ENCODE data around the gene PAM16. TPM values are rescaled to one million over a fixed set of nuclear protein-coding genes. Genes with fewer than 3 reads are reported as not detected.

PAM16 gene
- total and polyA plus RNA-seq, 9 of the 15 experiments (the other 6 are each of a cell fraction or from before 2014, with no cell fraction given), result 38.7 to 273 (median 79.3) TPM

GRCh38 chr16:4307215-4308037 is 43.7 kb downstream of the PAM16 start (continued):
- TF ChIP-seq, protein P1, sequence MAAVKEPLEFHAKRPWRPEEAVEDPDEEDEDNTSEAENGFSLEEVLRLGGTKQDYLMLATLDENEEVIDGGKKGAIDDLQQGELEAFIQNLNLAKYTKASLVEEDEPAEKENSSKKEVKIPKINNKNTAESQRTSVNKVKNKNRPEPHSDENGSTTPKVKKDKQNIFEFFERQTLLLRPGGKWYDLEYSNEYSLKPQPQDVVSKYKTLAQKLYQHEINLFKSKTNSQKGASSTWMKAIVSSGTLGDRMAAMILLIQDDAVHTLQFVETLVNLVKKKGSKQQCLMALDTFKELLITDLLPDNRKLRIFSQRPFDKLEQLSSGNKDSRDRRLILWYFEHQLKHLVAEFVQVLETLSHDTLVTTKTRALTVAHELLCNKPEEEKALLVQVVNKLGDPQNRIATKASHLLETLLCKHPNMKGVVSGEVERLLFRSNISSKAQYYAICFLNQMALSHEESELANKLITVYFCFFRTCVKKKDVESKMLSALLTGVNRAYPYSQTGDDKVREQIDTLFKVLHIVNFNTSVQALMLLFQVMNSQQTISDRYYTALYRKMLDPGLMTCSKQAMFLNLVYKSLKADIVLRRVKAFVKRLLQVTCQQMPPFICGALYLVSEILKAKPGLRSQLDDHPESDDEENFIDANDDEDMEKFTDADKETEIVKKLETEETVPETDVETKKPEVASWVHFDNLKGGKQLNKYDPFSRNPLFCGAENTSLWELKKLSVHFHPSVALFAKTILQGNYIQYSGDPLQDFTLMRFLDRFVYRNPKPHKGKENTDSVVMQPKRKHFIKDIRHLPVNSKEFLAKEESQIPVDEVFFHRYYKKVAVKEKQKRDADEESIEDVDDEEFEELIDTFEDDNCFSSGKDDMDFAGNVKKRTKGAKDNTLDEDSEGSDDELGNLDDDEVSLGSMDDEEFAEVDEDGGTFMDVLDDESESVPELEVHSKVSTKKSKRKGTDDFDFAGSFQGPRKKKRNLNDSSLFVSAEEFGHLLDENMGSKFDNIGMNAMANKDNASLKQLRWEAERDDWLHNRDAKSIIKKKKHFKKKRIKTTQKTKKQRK (IDR thresholded peaks at IDR 0.05; ENCODE audit: borderline replicate concordance, low read depth, low read length), result no peak
- TF ChIP-seq ETV6 (IDR thresholded peaks at IDR 0.05; ENCODE audit: borderline replicate concordance in 1 of 2, low read depth in 2 of 2, low read length in 1 of 2), result 0 out of 4 replicates have a peak, but pooled peaks of 1 of the 2 experiments have one; percentile 18
- no peak for TF ChIP-seq ETV6 (CRISPR knock-in tag; IDR thresholded peaks at IDR 0.05; ENCODE audit: borderline replicate concordance)
- TF ChIP-seq, protein P2, sequence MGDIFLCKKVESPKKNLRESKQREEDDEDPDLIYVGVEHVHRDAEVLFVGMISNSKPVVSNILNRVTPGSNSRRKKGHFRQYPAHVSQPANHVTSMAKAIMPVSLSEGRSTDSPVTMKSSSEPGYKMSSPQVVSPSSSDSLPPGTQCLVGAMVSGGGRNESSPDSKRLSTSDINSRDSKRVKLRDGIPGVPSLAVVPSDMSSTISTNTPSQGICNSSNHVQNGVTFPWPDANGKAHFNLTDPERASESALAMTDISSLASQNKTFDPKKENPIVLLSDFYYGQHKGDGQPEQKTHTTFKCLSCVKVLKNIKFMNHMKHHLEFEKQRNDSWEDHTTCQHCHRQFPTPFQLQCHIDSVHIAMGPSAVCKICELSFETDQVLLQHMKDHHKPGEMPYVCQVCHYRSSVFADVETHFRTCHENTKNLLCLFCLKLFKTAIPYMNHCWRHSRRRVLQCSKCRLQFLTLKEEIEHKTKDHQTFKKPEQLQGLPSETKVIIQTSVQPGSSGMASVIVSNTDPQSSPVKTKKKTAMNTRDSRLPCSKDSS (IDR thresholded peaks at IDR 0.05; ENCODE audit: low read depth, partially characterized antibody), result no peak
- TF ChIP-seq, protein P3, sequence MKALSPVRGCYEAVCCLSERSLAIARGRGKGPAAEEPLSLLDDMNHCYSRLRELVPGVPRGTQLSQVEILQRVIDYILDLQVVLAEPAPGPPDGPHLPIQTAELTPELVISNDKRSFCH (CRISPR knock-in tag; IDR thresholded peaks at IDR 0.05), result no peak
- TF ChIP-seq, protein P3 (tag; IDR thresholded peaks at IDR 0.05), result peak; percentile 49; the same call in 1 of the 2 replicates
- TF ChIP-seq CREM (IDR thresholded peaks at IDR 0.05; ENCODE audit: low read depth), result peak; percentile 88
- no peak for TF ChIP-seq POLR3A (IDR thresholded peaks at IDR 0.05; ENCODE audit: borderline replicate concordance, extremely low read depth, insufficient read depth, insufficient read length)
- TF ChIP-seq SOX6 (IDR thresholded peaks at IDR 0.05), result peak; percentile 25; the same call in 1 of the 2 replicates
- TF ChIP-seq NR1H2 (CRISPR knock-in tag; IDR thresholded peaks at IDR 0.05), result 0 out of 2 replicates have a peak, but pooled peaks have one; percentile 24
- peak; percentile 77 for TF ChIP-seq MTA3 (IDR thresholded peaks at IDR 0.05; ENCODE audit: borderline replicate concordance)
- peak; percentile 68 for TF ChIP-seq HCFC1 (IDR thresholded peaks at IDR 0.05; ENCODE audit: low read depth, low read length)
- TF ChIP-seq ZNF143 (CRISPR knock-in tag; IDR thresholded peaks at IDR 0.05), result no peak
- TF ChIP-seq CHD2 (IDR thresholded peaks at IDR 0.05; ENCODE audit: low read depth, low read length), result peak; percentile 9; the same call in 1 of the 2 replicates
- TF ChIP-seq, protein P4, sequence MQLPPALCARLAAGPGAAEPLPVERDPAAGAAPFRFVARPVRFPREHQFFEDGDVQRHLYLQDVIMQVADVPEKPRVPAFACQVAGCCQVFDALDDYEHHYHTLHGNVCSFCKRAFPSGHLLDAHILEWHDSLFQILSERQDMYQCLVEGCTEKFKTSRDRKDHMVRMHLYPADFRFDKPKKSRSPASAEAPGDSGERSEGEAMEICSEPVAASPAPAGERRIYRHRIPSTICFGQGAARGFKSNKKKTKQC (CRISPR knock-in tag; IDR thresholded peaks at IDR 0.05), result peak; percentile 83; the same call in 1 of the 2 replicates
- TF ChIP-seq HLTF (IDR thresholded peaks at IDR 0.05), result 0 out of 2 replicates have a peak, but pooled peaks have one; percentile 15
- TF ChIP-seq E2F6 (IDR thresholded peaks at IDR 0.05; ENCODE audit: borderline replicate concordance in 1 of 2, extremely low read depth in 1 of 2, insufficient read depth in 1 of 2, insufficient read length in 1 of 2, low read depth in 1 of 2, low read length in 1 of 2, poor library complexity in 1 of 2, severe bottlenecking in 1 of 2), result peak in 1 of 2 experiments; percentile 50
- TF ChIP-seq HDAC3 (IDR thresholded peaks at IDR 0.05; ENCODE audit: borderline replicate concordance, partially characterized antibody), result no peak
- peak; percentile 49 for TF ChIP-seq EP300 (IDR thresholded peaks at IDR 0.05; ENCODE audit: low read length)

Data from K562 (cell line).